ENCODE results near the gene SH3PXD2A.

Gene SH3PXD2A

GRCh38 chr10:103552856-103553742 is 302.3 kb downstream of the SH3PXD2A start:
- DNase-seq (ENCODE audit: low read depth in 2 of 3, low spot score in 1 of 3): no peak

GRCh38 chr10:103551619-103552602 is 303.5 kb downstream of the SH3PXD2A start:
- DNase-seq (ENCODE audit: low read depth in 2 of 3, low spot score in 1 of 3): no peak

DNA sequence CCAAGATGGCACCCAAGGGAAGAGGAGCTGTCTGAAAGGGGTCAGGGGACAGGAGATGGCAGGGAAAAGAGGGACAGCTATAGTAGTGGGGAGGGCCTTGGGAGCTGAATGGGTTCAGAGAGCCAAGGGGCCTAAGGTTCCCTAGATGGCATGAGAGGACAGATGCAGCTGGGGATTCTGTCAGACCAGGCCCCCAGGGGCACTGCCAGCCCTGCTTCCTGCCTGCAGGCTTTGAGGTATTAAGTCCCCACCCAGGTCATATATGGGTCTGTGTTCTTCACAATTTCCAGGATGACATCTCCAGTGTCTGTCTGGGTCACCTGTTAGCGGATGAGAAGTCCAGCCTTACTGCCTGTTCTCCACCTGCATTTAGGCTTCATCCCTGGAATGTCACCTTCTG is 305.1 kb downstream of the SH3PXD2A start:
- DNase-seq (ENCODE audit: low read depth in 2 of 3, low spot score in 1 of 3): no peak

DNA sequence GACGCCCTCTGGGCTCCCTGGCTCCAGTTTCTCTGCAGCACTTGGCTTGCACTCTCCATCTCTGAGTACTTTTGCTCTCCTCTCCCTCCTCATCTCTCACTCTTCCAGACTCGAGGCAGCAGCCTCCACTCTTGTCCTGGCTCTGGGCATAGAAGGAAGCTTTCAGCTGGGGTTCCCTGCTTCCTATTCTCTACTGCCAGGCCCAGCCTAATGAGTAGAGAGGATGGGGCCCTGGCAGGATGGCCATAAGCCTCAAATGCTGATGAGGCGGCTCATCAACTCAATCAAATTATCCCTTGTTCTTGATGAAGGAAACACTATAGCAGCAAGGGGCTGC is 306.1 kb downstream of the SH3PXD2A start:
- no peak for DNase-seq (ENCODE audit: low read depth in 2 of 3, low spot score in 1 of 3)

- DNase-seq (ENCODE audit: low read depth in 2 of 3, low spot score in 1 of 3): no peak
Measured at GRCh38 chr10:103548581-103549348, 306.6 kb downstream of the SH3PXD2A start.

- DNase-seq (ENCODE audit: low read depth in 2 of 3, low spot score in 1 of 3): no peak
Measured at GRCh38 chr10:103548006-103548405, 307.4 kb downstream of the SH3PXD2A start.

- no peak for DNase-seq (ENCODE audit: low read depth in 2 of 3, low spot score in 1 of 3)
Measured at GRCh38 chr10:103547391-103547946, 307.9 kb downstream of the SH3PXD2A start.

- no peak for DNase-seq (ENCODE audit: low read depth in 2 of 3, low spot score in 1 of 3)
Measured at GRCh38 chr10:103546401-103546800, 309.0 kb downstream of the SH3PXD2A start.

DNA sequence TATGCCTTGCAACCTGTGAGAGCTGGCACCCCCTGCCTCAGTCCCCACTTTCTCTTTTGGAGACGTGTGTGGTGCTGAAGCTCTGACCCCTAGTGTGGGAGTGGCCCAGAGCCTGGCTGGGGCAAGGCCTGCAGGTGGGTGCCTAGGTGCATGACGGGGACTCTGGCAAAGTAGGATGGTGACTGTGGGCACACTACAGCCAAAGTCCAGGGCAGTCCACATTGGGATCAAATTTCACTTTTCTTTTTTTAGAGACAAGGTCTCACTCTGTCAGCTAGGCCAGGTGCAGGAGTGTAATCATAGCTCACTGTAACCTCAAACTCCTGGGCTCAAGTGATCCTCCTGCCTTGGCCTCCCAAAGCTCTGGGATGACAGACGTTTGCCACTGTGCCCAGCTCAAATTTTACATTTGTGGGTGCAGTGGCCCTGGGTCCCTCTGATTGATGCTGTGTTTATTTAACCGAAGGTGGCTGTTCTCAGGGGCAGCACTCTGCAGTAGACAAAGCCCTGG is 309.6 kb downstream of the SH3PXD2A start:
- no peak for DNase-seq (ENCODE audit: low read depth in 2 of 3, low spot score in 1 of 3)

GRCh38 chr10:103545366-103545765 is 310.0 kb downstream of the SH3PXD2A start:
- DNase-seq (ENCODE audit: low read depth in 2 of 3, low spot score in 1 of 3): no peak

DNA sequence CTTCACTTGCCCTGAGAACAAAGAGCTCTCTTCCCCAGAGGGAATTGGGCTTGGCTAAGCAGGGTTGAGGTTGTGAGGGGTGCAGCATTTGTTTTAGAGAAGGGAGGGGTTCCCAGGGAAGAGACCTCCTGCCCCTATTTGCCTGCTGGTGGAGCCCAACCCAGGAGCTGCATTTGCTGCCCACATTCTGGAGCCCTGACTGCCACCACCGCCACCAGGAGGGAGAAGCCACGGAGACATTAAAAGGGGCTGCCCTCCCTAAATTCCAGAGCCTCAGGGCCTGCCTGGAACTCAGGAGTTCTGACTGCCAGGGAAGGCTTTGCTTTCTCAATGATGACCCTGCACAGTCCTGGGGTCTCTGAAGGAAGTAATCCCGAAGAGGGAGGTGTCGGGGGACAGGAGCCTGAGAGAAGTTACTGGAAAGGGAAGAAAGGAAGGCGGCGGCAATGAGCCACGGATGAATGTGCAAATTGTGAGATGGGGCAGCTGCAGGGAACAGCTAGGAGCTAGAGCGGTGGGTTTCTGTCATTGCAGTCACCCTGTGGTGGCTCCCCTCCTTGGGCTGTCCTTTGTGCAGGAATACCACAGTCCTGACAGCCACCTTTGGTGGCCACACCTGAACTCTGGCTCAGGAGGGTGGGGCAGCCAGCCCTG is 310.6 kb downstream of the SH3PXD2A start:
- DNase-seq (ENCODE audit: low read depth in 2 of 3, low spot score in 1 of 3): no peak
